Left lung (tissue), 10 donors: ENCODE measurements around the gene CHSY3. TPM values are rescaled to one million over a fixed set of nuclear protein-coding genes. Genes with fewer than 3 reads are reported as not detected.

ENCODE experiments used
- ATAC-seq: fragments of 200-7000 bp; cut with Tn5 transposase; one replicate; pipeline ENCODE4 v1.9.1; 2020; ENCODE audit warnings: moderate library complexity
- DNase-seq, 4 donors: peaks; one replicate each; pipeline ENCODE4 v3.0.0-alpha.2; 2013 to 2020
- H3K27ac ChIP-seq, 2 donors: fragments of 200-600 bp; sonication (generic) in 1 of 2; one replicate each; pipeline versions ENCODE4 v1.5.0 to v1.8.0; 2020 to 2021
- H3K27me3 ChIP-seq, 2 donors: fragments of 200-600 bp; sonication (generic) in 1 of 2; one replicate each; pipeline versions ENCODE4 v1.5.0 to v1.8.0; 2020 to 2021
- H3K36me3 ChIP-seq, 2 donors: fragments of 200-600 bp; sonication (generic) in 1 of 2; one replicate each; pipeline versions ENCODE4 v1.5.0 to v1.8.0; 2020 to 2021
- H3K4me1 ChIP-seq, 2 donors: fragments of 200-600 bp; one replicate each; pipeline ENCODE4 v1.8.0; 2021
- H3K4me3 ChIP-seq, 2 donors: fragments of 200-600 bp; sonication (generic) in 1 of 2; one replicate each; pipeline versions ENCODE4 v1.5.0 to v1.8.0; 2020 to 2021; ENCODE audit warnings: mild to moderate bottlenecking in 1 of 2
- H3K9me3 ChIP-seq, 2 donors: fragments of 200-600 bp; sonication (generic) in 1 of 2; one replicate each; pipeline versions ENCODE4 v1.5.0 to v1.8.0; 2020 to 2021
- intact Hi-C, 2 donors: fragments of 100-400 bp; cut with DNase I; formaldehyde crosslinking; loops; one replicate each; pipeline versions ENCODE4 v1.11.2 to v1.14.2; 2022
- polyA plus RNA-seq, 6 donors: library from polyadenylated mRNA; unstranded; fragments of 120-200 nt; gene quantifications; one replicate each; pipeline ENCODE4 v1.2.1, GENCODE V29; 2013; ENCODE audit not compliant: insufficient read length in 6 of 6
- total RNA-seq, 2 donors: library from RNA; stranded (reverse); fragmentation: NEBNext Ultra II Directional; extraction: Animal tissue kit (Norgen Biotek cat#: 25700); gene quantifications; one replicate each; pipeline ENCODE4 v1.2.1, GENCODE V29; 2021
- TF ChIP-seq, protein P1 (sequence below), 2 donors: fragments of 200-600 bp; sonication (generic) in 1 of 2; IDR thresholded peaks; one replicate each; pipeline versions ENCODE4 v1.5.0 to v1.8.0; 2021; ENCODE audit warnings: antibody characterized with exemption in 2 of 2
- donor health status: DM: no; HTN: yes; CAD: no.
- donor health status: DM: no; HTN: no; CAD: no.

CHSY3 gene
- total and polyA plus RNA-seq, 8 donors, result 5.0 to 10.1 (median 6.9) TPM

DNA sequence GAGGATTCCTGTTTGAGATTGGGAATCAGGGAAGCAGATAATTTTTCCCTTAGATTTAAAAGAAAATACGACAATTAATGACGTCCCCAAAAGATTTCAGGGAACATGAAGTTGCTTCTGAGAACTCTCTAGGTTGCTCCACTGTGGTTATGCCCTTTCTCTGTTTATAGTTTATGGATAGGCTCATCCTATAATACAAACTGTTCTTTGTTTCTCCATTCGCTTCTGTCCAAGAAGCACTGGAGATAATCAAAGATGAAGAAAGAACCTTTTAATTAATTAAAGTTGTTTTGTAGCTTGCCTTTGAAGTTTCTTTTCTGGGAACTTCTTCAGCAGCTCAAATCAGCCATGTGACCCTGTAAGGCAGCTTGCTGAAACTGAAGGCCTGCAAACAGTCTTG lies 87.5 kb downstream of the CHSY3 start:
- no peak for DNase-seq
- H3K9me3 ChIP-seq, result peaks cover 0 to 9% of the 10 kb centered on the region in 2 donors
- no peaks in the 10 kb centered on the region for H3K4me1 ChIP-seq
- ATAC-seq, result no peak
- no peaks in the 10 kb centered on the region for H3K36me3 ChIP-seq
- no peak overlapping the region for H3K27ac ChIP-seq
- H3K4me3 ChIP-seq, result no peak overlapping the region
- intact Hi-C loops, result no loop called here
- H3K27me3 ChIP-seq, result no peaks in the 10 kb centered on the region
- TF ChIP-seq, protein P1, sequence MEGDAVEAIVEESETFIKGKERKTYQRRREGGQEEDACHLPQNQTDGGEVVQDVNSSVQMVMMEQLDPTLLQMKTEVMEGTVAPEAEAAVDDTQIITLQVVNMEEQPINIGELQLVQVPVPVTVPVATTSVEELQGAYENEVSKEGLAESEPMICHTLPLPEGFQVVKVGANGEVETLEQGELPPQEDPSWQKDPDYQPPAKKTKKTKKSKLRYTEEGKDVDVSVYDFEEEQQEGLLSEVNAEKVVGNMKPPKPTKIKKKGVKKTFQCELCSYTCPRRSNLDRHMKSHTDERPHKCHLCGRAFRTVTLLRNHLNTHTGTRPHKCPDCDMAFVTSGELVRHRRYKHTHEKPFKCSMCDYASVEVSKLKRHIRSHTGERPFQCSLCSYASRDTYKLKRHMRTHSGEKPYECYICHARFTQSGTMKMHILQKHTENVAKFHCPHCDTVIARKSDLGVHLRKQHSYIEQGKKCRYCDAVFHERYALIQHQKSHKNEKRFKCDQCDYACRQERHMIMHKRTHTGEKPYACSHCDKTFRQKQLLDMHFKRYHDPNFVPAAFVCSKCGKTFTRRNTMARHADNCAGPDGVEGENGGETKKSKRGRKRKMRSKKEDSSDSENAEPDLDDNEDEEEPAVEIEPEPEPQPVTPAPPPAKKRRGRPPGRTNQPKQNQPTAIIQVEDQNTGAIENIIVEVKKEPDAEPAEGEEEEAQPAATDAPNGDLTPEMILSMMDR (IDR thresholded peaks at IDR 0.05), result no peak

DNA sequence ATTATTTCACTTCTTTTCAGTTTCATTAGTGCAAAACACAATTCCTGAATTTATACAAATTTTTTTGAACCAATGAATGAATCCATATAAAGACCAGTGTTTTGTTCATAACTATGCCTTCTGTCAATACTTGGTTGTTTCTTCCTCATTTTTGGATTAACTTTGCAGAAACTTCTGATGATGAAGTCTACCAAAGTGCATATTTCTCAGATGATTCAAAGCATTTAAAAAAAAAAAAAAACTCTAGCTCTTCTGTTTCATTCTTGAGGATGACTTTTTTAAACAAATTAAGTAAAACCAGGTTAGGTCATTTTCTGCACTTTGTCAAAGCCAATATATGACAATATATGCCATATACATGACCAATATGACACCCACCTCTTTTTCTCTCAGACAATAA lies 92.6 kb downstream of the CHSY3 start:
- TF ChIP-seq, protein P1 (IDR thresholded peaks at IDR 0.05), result no peak
- no peak for DNase-seq

DNA sequence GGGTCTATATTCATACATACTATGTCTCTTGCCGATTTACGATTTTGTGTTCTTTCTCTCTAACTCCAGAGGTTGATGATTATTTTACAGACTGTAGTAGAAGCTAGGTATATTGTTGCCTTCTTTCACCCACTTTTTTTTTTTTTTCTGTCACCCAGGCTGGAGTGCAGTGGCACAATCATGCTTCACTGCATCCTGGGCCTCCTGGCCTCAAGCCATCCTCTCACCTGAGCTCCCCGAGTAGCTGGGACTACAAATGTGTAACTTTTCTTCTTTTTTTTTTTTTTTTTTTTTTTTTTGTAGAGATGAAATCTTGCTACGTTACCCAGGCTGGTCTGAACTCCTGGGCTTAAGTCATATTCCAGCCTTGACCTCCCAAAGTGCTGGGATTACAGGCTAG lies 96.2 kb downstream of the CHSY3 start:
- no peaks in the 10 kb centered on the region for H3K9me3 ChIP-seq
- TF ChIP-seq, protein P1 (IDR thresholded peaks at IDR 0.05), result no peak
- H3K4me3 ChIP-seq, result no peak overlapping the region
- ATAC-seq (no peak), DNase-seq (peak in 1 of 4 donors; percentile 8)
- no peak overlapping the region for H3K27ac ChIP-seq
- no peaks in the 10 kb centered on the region for H3K36me3 ChIP-seq
- no peaks in the 10 kb centered on the region for H3K27me3 ChIP-seq
- intact Hi-C loops, result no loop called here
- H3K4me1 ChIP-seq, result no peaks in the 10 kb centered on the region

More for the DNA sequence above, 92.6 kb downstream of the CHSY3 start:
- H3K27me3 ChIP-seq, result no peaks in the 10 kb centered on the region
- H3K4me1 ChIP-seq, result no peaks in the 10 kb centered on the region
- no peak for ATAC-seq
- intact Hi-C loops, result no loop called here
- H3K36me3 ChIP-seq, result no peaks in the 10 kb centered on the region
- no peaks in the 10 kb centered on the region for H3K9me3 ChIP-seq
- H3K4me3 ChIP-seq, result no peak overlapping the region
- H3K27ac ChIP-seq, result no peak overlapping the region

DNA sequence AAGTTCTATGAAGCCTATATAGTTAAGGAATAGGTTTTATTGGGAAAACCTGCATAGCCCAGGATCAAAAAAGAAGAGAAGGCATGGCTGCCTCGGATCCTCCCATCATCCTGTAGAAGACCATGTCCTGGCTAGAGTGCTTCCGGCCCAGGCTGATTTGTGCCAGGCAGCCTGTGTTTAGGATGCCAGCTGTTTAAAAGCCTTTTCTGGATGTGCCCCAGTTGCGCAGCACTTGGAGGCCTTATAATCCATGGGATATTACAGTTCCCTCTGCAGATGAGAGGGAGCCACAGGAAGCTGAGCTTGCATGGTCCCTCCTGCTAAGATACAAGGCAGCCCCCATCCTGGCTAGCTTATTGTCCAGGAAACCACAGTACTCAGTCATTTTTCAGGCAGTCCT lies 97.9 kb downstream of the CHSY3 start:
- ATAC-seq, result no peak
- H3K36me3 ChIP-seq, result no peaks in the 10 kb centered on the region
- intact Hi-C loops, result no loop called here
- H3K9me3 ChIP-seq, result no peaks in the 10 kb centered on the region
- H3K27me3 ChIP-seq, result no peaks in the 10 kb centered on the region
- TF ChIP-seq, protein P1 (IDR thresholded peaks at IDR 0.05), result no peak
- DNase-seq, result no peak
- H3K27ac ChIP-seq, result no peak overlapping the region
- H3K4me1 ChIP-seq, result no peaks in the 10 kb centered on the region
- no peak overlapping the region for H3K4me3 ChIP-seq

DNA sequence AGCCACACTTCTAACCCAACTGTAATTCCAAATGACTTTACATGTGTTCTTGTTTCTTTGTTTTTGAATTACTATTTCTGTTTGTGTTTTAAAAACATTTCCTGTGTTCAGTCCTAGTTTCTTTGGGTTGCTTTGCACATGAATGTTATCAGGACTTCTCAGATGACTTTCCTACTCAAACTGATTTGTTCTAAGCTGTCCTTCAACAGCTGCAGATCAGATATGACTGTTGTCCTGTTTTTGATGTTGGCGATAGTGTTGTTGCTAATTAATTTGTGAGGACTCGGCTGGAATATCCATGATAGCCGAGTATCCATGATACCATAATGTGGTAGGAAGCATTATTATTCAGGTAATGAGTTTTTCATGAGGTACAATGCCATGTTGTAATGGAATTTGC lies 98.6 kb downstream of the CHSY3 start:
- no peaks in the 10 kb centered on the region for H3K27me3 ChIP-seq
- TF ChIP-seq, protein P1 (IDR thresholded peaks at IDR 0.05), result no peak
- H3K27ac ChIP-seq, result no peak overlapping the region
- no peaks in the 10 kb centered on the region for H3K9me3 ChIP-seq
- no peak overlapping the region for H3K4me3 ChIP-seq
- H3K36me3 ChIP-seq, result no peaks in the 10 kb centered on the region
- DNase-seq (no peak), ATAC-seq (no peak)
- no peaks in the 10 kb centered on the region for H3K4me1 ChIP-seq
- intact Hi-C loops, result no loop called here
